Smooth muscle cell (in vitro differentiated cells): ENCODE measurements around the gene TEKT5. TPM values are rescaled to one million over a fixed set of nuclear protein-coding genes. Genes with fewer than 3 reads are reported as not detected.

ENCODE experiments used
- DNase-seq: peaks from one replicate; lab custom pipeline; 2025; ENCODE audit not compliant: unreplicated experiment; lab: John Stamatoyannopoulos, UW
- H2AFZ ChIP-seq: fragments of 200-600 bp; sonication (generic); 2 replicates; pipeline ENCODE4 v1.6.0; 2016; ENCODE audit warnings: antibody characterized with exemption, low read depth, mild to moderate bottlenecking
- H3F3A ChIP-seq: fragments of 200-600 bp; sonication (generic); 2 replicates; pipeline ENCODE4 v1.6.0; 2017; ENCODE audit warnings: antibody characterized with exemption, low read depth
- H3K27ac ChIP-seq: fragments of 200-600 bp; sonication (generic); 2 replicates; pipeline ENCODE4 v1.5.1; 2016; ENCODE audit warnings: low read depth, mild to moderate bottlenecking
- H3K27me3 ChIP-seq: fragments of 200-600 bp; sonication (generic); 2 replicates; pipeline ENCODE4 v1.6.1; 2016; ENCODE audit warnings: low read depth, mild to moderate bottlenecking
- H3K36me3 ChIP-seq: fragments of 200-600 bp; sonication (generic); 2 replicates; pipeline ENCODE4 v1.5.1; 2016; ENCODE audit warnings: low read depth
- H3K4me1 ChIP-seq: fragments of 200-600 bp; sonication (generic); 2 replicates; pipeline ENCODE4 v1.5.1; 2016; ENCODE audit warnings: low read depth
- H3K4me2 ChIP-seq: fragments of 200-600 bp; sonication (generic); 2 replicates; pipeline ENCODE4 v1.6.0; 2016; ENCODE audit warnings: mild to moderate bottlenecking
- H3K4me3 ChIP-seq: fragments of 200-600 bp; sonication (generic); 2 replicates; pipeline ENCODE4 v1.5.1; 2016; ENCODE audit warnings: mild to moderate bottlenecking
- H3K79me2 ChIP-seq: fragments of 200-600 bp; sonication (generic); 2 replicates; pipeline ENCODE4 v1.6.0; 2016; ENCODE audit warnings: low read depth, mild to moderate bottlenecking
- H3K9ac ChIP-seq: fragments of 200-600 bp; sonication (generic); 2 replicates; pipeline ENCODE4 v1.6.0; 2016; ENCODE audit warnings: low read depth
- H3K9me3 ChIP-seq: fragments of 200-600 bp; sonication (generic); replicated peaks from 2 replicates; pipeline ENCODE4 v1.5.1; 2016; ENCODE audit warnings: low read depth
- H4K20me1 ChIP-seq: fragments of 200-600 bp; sonication (generic); 2 replicates; pipeline ENCODE4 v1.6.0; 2016; ENCODE audit warnings: low read depth
- CTCF ChIP-seq: fragments of 200-600 bp; sonication (generic); IDR thresholded peaks from 2 replicates; pipeline ENCODE4 v1.5.1; 2017; ENCODE audit warnings: borderline replicate concordance, mild to moderate bottlenecking, antibody characterized with exemption; ENCODE audit not compliant: insufficient read depth, poor library complexity, severe bottlenecking
- WGBS: methylation state at CpG from one replicate; pipeline ENCODE4 v1.1.7; 2016; ENCODE audit warnings: low lambda C conversion rate; 5-methylcytosine and 5-hydroxymethylcytosine counted together
- polyA plus RNA-seq: library from polyadenylated mRNA; unstranded; fragments of >200 nt; fragmentation: Nextera tagmentation; extraction: Ambion mirVana; gene quantifications from 2 replicates; pipeline ENCODE4 v1.2.1, GENCODE V29; 2016
- total RNA-seq: library from RNA; depleted of rRNA; stranded (reverse); fragments of >200 nt; gene quantifications from 2 replicates; pipeline ENCODE4 v1.2.3, GENCODE V29; 2014

Gene TEKT5
- total and polyA plus RNA-seq, 2 experiments from 2014 or later, result not detected

- H3K27me3 ChIP-seq, result no peaks in the 10 kb centered on the region
- no peaks in the 10 kb centered on the region for H3K9me3 ChIP-seq
- DNase-seq, result no peak
- no peaks in the 10 kb centered on the region for H3K79me2 ChIP-seq
- peaks cover 7% of the 10 kb centered on the region for H3K4me1 ChIP-seq
- no peaks in the 10 kb centered on the region for H3K36me3 ChIP-seq
- H2AFZ ChIP-seq, result no peak overlapping the region
- H3K27ac ChIP-seq, result no peak overlapping the region
- no peak for TF ChIP-seq CTCF
- WGBS, result 88% methylated on average over 6 of the region's 6 CpGs
- no peak overlapping the region for H3K4me2 ChIP-seq
- H3K4me3 ChIP-seq, result no peak overlapping the region
- H4K20me1 ChIP-seq, result no peaks in the 10 kb centered on the region
- H3K9ac ChIP-seq, result no peak overlapping the region
- H3F3A ChIP-seq, result peaks cover 5% of the 10 kb centered on the region
Observed at GRCh38 chr16:10611825-10612342, 82.8 kb downstream of the TEKT5 start.

- peak overlapping the region; percentile 9 for H2AFZ ChIP-seq
Observed at GRCh38 chr16:10610499-10611184, 84.1 kb downstream of the TEKT5 start.

DNA sequence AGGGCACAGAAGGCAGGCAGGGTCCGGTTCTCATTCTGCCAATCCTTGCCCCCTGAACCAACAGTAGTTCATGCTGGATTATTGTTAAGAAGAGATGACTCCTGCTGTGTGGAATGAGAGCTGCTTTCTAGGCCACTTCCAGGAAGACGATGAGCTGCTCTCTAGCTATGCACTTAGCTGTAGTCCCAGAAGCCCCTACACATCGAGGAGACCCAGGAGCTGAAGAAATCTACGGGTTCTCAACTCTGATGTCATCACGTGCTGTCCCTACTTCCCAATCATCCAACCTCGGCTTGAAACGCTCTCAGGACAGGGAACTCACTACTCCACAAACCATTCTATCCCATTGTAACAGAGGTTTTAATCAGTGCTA lies 85.3 kb downstream of the TEKT5 start:
- no peaks in the 10 kb centered on the region for H3K36me3 ChIP-seq
- H2AFZ ChIP-seq, result peak overlapping the region; percentile 80
- H3K9me3 ChIP-seq, result no peaks in the 10 kb centered on the region
- peaks cover 3% of the 10 kb centered on the region for H3K4me1 ChIP-seq
- no peak for DNase-seq
- H3K9ac ChIP-seq, result no peak overlapping the region
- 21% methylated on average over 7 of the region's 7 CpGs for WGBS
- no peaks in the 10 kb centered on the region for H3K79me2 ChIP-seq
- H4K20me1 ChIP-seq, result no peaks in the 10 kb centered on the region
- H3F3A ChIP-seq, result peaks cover 5% of the 10 kb centered on the region
- peak overlapping the region; percentile 45 for H3K27ac ChIP-seq
- no peak for TF ChIP-seq CTCF
- H3K4me2 ChIP-seq, result peak overlapping the region; percentile 67
- H3K4me3 ChIP-seq, result no peak overlapping the region
- no peaks in the 10 kb centered on the region for H3K27me3 ChIP-seq

More at GRCh38 chr16:10610499-10611184, 84.1 kb downstream of the TEKT5 start:
- no peaks in the 10 kb centered on the region for H3K27me3 ChIP-seq
- H3K27ac ChIP-seq, result no peak overlapping the region
- DNase-seq, result no peak
- H3K4me2 ChIP-seq, result no peak overlapping the region
- no peaks in the 10 kb centered on the region for H4K20me1 ChIP-seq
- WGBS, result 67% methylated on average over 13 of the region's 13 CpGs
- TF ChIP-seq CTCF, result no peak
- no peak overlapping the region for H3K9ac ChIP-seq
- no peak overlapping the region for H3K4me3 ChIP-seq
- no peaks in the 10 kb centered on the region for H3K9me3 ChIP-seq
- no peaks in the 10 kb centered on the region for H3K36me3 ChIP-seq
- H3F3A ChIP-seq, result peaks cover 5% of the 10 kb centered on the region
- H3K4me1 ChIP-seq, result peaks cover 3% of the 10 kb centered on the region
- H3K79me2 ChIP-seq, result no peaks in the 10 kb centered on the region
